NCI-H446 treated with DMSO at 0.1 percent for 48 hours (cell line): ENCODE results near the gene SPATA2.
A peak's percentile ranks its signal among the peaks of the same experiment; 100 is the strongest.
"Not testable (repeated sequence)": the region's sequence is repeated elsewhere in the genome, so short reads cannot be mapped to it uniquely, and the experiment has no call there.

Experiments
- DNase-seq: peaks from one replicate; lab custom pipeline; 2025; lab: John Stamatoyannopoulos, UW

The SPATA2 gene, protein sequence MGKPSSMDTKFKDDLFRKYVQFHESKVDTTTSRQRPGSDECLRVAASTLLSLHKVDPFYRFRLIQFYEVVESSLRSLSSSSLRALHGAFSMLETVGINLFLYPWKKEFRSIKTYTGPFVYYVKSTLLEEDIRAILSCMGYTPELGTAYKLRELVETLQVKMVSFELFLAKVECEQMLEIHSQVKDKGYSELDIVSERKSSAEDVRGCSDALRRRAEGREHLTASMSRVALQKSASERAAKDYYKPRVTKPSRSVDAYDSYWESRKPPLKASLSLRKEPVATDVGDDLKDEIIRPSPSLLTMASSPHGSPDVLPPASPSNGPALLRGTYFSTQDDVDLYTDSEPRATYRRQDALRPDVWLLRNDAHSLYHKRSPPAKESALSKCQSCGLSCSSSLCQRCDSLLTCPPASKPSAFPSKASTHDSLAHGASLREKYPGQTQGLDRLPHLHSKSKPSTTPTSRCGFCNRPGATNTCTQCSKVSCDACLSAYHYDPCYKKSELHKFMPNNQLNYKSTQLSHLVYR

GRCh38 chr20:49915380-49916145 is at the start of gene SPATA2:
Gene SPATA2, minus strand, starts transcription at chr20:49915529. Its CDS starts 7,039 bp downstream, at chr20:49908490.
- DNase-seq, result peak; percentile 83

DNA sequence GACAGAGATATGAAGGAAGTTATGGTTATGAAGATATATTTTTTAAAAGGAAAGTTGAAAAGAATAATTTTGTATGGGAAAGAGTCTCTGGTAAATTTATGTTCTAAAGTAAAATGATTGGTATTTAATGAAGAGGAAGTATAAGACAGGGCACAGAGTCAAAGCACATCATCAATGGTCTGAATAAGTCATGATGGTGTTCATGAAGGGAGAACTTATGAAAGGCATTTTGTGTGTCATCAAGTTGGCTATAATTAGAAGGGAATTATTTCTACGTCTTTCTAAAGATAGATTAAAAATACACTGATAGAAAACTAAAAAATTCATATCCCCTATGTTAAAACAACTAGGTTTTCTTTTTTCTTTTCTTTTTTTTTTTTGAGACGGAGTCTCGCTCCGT is 46.1 kb upstream of the SPATA2 start:
- DNase-seq, result no peak

GRCh38 chr20:49957089-49957938 is 42.0 kb upstream of the SPATA2 start:
- not testable (repeated sequence) for DNase-seq

DNA sequence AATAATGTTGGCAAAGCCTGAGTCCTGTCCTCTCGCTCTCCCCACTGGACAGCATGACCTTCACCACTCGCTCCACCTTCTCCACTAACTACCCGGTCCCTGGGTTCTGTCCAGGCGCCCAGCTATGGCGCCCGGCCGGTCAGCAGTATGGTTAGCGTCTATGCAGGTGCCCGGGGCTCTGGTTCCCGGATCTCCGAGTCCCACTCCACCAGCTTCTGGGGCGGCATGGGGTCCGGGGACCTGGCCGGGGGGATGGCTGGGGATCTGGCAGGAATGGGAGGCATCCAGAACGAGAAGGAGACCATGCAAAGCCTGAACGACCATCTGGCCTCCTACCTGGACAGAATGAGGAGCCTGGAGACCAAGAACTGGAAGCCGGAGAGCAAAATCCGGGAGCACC is 41.4 kb upstream of the SPATA2 start:
- no peak for DNase-seq

- not testable (repeated sequence) for DNase-seq
Measured at GRCh38 chr20:49955830-49956396, 40.6 kb upstream of the SPATA2 start.

DNA sequence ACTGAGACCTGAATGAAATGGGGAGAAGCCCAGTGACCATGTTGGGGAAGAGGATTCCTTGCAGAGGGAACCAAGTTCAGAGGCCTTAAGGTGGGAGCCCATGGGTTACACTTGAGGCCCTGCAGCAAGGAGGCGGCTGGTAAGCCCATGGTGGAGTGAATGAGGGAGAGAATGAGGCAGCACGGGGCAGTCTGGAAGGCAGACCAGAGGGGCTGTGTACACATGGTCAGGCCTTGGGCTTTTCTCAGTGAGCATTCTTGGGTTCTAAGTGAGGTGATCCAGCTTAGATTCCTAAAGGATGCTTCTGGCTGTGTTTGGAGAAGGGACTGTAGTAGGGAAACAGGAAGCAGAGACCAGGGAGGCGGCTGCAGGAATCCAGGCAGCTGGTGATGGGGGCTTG is 39.8 kb upstream of the SPATA2 start:
- no peak for DNase-seq

GRCh38 chr20:49951151-49951550 is 35.8 kb upstream of the SPATA2 start:
- DNase-seq, result no peak

- DNase-seq, result no peak
Measured at GRCh38 chr20:49948809-49949507, 33.6 kb upstream of the SPATA2 start.

- no peak for DNase-seq
Measured at GRCh38 chr20:49948178-49948577, 32.8 kb upstream of the SPATA2 start.

GRCh38 chr20:49945701-49946477 is 30.6 kb upstream of the SPATA2 start:
- no peak for DNase-seq

DNA sequence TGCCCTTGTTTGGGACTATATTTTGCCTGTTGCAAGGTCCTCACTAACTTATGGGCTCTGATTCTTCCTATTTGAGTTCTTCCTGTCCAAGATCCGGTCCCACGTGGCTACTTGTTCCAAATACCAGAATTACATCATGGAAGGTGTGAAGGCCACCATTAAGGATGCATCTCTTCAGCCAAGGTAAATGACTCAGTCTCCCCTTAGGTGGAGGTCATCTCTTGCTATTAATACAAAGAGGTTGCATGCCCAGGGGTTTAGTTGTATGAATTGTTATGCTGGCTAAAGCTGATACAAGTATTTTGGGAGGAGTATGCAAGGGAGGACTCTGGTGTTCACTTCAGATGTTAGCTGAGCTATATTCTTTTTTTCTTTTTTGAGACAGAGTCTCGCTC is 30.0 kb upstream of the SPATA2 start:
- DNase-seq, result no peak

GRCh38 chr20:49942942-49943341 is 27.6 kb upstream of the SPATA2 start:
- no peak for DNase-seq

DNA sequence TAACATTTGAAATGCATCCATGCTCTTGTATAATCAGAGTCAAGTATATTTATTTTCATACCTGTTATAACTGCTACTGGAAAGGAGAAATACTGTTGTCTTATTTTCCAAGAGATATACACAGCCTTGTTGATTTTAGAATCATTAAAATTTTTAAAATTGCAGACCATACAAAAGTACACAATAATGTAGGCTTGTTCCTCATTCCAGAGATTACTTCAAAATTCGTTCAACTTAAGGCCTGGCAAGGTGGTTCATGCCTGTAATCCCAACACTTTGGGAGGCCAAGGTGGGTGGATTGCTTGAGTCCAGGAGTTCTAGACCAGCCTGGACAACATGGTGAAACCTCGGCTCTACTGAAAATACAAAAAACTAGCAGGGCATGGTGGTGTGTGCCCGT is 27.0 kb upstream of the SPATA2 start:
- no peak for DNase-seq

- no peak for DNase-seq
Measured at GRCh38 chr20:49941456-49941855, 26.1 kb upstream of the SPATA2 start.

- DNase-seq, result no peak
Measured at GRCh38 chr20:49938173-49939163, 23.1 kb upstream of the SPATA2 start.

DNA sequence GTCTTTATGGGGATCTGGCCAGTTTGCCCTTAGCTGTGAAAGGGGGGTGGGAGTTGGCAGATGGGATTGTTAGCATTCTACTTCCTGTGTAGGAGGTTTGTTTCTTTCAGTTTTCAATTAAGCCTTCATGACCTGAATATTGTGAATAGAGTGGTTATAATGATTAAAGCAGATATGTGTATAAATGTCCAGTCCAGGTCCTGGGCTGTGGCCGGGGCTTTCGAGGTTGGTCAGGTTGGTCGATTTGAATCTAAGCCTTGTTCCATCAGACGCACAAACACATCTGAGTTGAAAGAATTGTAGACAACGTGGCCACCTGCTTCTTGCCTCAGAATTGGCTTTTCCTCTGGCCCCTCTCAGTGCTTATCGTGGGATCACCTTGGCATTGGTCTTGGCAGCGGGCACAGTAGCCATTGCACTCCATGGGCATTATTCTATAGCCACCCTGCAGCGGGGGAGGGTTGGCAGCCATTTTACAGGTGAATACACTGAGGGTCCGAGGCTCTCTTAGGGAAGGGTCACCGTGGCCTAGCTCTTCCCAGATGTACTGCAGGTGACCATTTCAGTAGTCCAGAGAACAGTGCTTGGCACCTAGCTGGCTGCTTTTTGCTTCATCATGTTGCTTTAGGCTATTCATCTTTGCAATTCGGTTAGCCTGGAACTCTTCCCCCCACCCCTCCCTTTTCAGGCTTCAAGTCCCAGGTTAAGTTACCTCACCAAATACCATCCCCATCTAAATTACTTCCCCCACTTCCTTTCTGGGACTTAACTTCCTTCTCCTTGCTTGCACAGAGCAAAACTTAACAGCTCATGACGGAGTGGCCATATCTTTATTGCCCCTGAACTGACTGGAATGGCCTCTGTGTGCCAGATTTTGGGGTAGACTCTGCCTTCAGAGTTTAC is 21.9 kb upstream of the SPATA2 start:
- DNase-seq, result no peak

DNA sequence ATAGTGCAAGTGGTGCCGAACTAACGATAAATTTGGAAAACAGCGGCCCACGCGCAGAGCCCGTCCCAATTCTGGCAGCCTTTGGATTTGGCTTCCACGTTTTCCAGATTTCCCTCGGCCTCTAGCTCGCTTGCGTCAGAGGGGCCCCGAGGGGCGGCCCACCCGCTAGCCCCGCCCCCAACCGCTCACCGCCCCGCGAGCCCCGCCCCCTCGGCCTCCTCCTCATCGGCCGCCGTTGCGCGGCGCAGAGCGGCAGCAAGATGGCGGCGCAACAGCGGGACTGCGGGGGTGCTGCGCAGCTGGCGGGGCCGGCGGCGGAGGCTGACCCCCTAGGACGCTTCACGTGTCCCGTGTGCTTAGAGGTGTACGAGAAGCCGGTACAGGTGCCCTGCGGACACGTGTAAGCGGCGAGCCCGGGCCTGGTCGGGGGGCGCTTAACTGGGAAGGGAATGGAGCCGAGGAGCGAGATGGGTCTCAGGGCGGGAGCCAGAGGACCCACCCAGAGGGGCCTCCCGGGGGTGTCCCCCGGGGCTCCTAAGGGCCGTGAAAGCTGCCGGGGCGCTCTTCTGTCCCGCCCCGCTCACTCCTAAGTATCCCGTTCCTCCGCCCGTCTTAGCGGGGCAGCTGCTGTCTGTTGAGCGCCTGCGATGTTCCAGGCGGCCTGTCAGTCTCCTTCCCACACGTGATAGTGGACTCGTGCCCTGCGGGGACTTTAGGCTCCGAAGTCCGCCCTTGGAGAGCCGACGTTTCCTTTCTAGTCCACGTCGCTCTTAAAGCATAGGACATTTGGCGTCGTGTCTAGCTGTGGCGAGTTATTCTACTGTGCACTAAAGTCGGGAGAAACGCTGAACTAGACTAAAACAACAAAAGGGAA is 21.1 kb upstream of the SPATA2 start, which contains the start of gene RNF114:
Gene RNF114 (plus strand): TSS at position 245 of the 874 bp plus-strand sequence. CDS start 16 bp downstream, at position 261.
- DNase-seq, result peak; percentile 84
